OCI-M2 (cell line): ENCODE measurements around the gene CFAP45.

Source experiments
- DNase-seq: peaks from one replicate; lab custom pipeline; 2025; ENCODE audit not compliant: unreplicated experiment; lab: John Stamatoyannopoulos, UW

The CFAP45 gene

GRCh38 chr1:159936273-159936904 lies 36.4 kb upstream of the CFAP45 start:
- DNase-seq, result peak; percentile 27

DNA sequence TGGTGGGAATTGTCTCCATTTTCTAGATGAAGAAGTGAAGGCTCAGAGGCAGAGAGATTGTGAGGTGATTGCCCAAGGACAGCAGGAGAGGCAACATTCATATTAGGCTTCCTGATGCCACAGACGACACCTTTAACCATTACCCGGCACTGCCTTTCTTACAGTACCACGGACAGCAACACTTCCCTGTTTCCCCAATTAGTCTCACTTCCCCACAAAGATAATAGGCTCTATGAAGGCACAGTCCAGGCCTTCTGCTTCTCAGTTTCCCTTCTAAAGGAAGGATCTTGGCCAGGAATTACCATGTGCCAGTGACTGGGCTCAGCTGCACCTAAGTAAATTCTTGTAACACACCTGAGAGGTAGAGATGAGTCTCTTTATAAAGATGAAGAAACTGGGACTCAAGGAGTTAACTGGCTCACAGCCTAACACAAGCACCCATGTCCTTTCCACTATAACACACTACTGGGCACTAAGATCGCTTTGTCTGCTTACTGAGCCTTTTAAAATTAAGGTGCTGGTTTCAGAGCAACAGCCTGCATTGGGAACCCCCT lies 35.8 kb upstream of the CFAP45 start:
- DNase-seq, result no peak

- no peak for DNase-seq
These were observed 35.3 kb upstream of the CFAP45 start for GRCh38 chr1:159935305-159935704.

GRCh38 chr1:159934136-159935039 lies 34.4 kb upstream of the CFAP45 start:
- no peak for DNase-seq

DNA sequence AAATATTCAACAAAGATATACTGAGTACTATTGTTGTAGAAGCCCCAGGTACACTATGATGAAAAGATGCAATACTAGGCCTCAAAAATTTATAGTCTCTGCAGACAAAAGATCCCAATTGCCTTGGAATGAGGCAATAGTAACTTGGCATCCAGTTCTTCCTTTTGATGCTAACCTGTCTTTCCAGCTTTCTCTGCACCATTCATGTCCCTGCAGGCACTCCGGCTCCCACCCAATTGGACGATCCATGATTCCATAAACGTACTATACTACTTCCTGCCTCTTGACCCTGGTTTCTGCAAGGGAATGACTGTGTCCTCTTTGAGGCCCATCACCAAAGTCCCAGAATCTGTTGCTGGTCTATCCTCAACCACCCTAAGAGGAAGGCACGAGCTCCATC lies 33.4 kb upstream of the CFAP45 start:
- no peak for DNase-seq

GRCh38 chr1:159932296-159933285 lies 32.6 kb upstream of the CFAP45 start:
- no peak for DNase-seq

DNA sequence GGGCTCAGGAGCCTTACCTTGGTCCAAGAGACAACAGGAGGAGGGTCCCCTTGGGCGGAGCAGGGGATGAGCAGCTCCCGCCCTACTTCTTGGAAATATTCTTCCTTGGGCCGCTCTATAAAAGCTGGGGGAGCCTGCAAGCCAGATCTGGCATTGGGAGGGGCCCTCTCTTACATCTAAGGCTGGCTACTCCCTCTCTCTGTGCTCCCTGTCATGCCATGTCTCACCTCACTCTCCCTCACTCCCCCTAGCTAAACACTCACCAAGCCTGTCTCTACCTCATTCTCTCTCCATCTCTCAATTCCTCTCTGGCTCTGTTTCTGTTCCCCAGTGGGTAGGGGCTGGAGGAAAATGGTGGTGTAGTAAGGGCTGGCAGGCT lies 31.8 kb upstream of the CFAP45 start:
- no peak for DNase-seq

- no peak for DNase-seq
These were observed 31.3 kb upstream of the CFAP45 start for GRCh38 chr1:159931101-159931794.

GRCh38 chr1:159930634-159931033 lies 30.7 kb upstream of the CFAP45 start:
- no peak for DNase-seq

DNA sequence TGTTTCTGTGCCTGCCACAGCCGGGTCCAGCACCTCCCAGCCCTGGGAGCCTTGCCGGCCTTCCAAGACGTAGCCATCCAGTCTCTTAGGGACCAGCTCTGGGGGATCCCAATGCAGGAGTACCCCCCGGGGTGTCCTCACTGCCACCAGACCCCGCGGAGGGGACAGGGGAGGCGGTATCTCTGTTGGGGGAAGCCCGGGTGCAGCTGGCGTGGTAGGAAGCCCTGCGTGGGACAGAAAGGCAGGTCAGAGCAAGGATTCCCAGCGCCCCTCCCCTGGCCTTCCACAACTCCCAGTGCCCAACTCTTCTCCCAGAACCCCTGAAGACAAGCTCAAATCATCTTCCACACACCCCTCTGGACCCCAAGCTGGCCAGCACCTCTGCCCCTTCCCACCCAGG lies 30.3 kb upstream of the CFAP45 start:
- DNase-seq, result no peak

- no peak for DNase-seq
These were observed 29.4 kb upstream of the CFAP45 start for GRCh38 chr1:159929155-159930051.

- DNase-seq, result no peak
These were observed 28.6 kb upstream of the CFAP45 start for GRCh38 chr1:159928491-159929050.

DNA sequence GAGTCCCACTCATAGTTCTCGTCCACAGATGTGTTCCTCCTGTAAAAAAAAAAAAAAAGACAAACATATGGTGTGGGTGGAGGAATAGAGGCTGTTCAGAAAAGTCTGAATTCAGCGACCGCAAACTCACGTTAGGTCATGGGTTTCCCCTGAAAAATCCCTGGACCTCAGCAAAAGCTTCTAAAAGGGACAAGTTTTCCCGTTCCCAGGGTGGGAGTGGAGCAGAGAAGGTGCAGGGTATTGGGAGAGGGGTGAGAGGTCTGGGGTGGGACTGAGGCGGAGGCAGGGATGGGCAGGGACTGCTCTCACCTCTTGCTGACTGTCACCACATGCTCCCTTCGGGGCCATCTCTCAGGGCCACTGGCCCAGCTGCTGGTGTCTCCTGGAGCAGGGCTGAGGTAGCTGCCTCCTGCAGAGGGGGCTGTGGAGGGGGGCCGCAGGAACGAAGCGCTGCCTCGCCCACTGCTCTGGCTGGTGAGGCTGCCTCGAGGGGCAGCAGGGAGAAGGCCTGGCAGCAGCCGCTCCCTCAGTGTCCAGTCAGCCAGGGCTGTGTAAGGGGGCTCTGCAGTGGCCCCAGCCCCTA lies 28.0 kb upstream of the CFAP45 start:
- DNase-seq, result no peak

- no peak for DNase-seq
These were observed 27.4 kb upstream of the CFAP45 start for GRCh38 chr1:159927211-159927848.

DNA sequence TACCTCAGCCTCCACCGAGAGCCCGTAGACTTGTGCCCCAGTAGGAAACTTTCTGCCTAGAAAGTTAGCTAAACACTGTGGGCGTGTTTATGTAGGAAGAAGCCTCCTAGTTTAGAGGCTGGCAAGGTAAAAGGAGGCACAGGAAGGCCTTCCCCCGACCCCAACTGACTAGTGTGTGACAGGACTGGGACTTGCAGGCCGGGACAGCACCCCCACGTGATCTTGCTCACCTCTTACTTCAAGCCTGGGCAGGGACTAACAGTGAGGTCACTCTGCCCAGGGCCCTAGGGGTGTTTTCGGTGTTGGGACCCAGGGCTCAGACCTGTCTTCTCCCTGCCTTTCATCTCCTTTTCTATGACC lies 25.7 kb upstream of the CFAP45 start:
- DNase-seq, result no peak

DNA sequence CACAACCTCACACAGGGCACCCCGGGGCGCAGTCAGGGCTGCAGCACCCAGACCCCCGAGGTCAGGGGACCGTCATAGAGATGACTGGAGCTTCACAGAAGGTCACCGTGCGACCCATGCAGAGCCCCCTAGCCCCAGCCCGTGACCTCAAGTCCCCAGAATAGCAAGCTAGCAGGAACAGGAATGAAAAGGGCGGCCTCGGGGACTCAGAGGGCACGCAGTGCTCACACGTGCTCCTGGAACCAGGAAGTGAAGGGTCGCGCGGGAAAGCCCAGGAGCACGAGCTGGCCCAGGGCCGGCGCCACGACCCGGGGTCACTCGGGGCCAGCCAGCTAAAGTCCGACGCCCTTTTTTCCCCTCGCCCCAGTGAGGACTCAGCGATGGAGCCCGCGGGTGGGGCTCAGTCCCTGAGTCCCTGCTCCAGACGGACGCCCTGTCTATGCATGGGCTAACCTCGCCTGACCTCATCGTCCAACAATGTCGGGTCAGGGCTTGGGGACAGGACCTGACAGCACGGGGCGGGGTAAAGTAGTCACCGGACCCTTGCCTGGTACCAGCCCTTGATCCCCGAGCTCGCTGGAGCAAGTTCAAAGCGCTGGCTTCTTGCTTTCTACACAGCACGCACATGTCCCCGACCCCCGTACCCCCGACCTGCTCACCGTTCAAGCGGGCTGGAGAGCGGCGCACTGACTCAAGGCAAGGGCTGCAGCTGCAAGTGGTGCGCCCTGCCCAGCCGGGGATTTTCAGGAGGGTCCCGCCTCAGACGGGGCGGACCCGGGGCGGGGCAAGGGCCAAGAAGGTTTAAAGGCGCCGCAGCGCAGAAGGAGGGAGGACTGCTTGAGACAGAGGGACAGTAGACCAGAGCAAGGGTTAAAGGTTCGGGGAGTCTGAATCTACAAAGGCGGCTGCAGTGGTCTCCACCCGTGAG lies 25.1 kb upstream of the CFAP45 start, which contains the start of gene TAGLN2:
Gene TAGLN2 (minus strand): TSS at position 717 of the 928 bp plus-strand sequence. CDS start 4,998 bp downstream, outside the sequence.
- DNase-seq, result no peak
